ENCODE data around the gene MRPS17.

DNA sequence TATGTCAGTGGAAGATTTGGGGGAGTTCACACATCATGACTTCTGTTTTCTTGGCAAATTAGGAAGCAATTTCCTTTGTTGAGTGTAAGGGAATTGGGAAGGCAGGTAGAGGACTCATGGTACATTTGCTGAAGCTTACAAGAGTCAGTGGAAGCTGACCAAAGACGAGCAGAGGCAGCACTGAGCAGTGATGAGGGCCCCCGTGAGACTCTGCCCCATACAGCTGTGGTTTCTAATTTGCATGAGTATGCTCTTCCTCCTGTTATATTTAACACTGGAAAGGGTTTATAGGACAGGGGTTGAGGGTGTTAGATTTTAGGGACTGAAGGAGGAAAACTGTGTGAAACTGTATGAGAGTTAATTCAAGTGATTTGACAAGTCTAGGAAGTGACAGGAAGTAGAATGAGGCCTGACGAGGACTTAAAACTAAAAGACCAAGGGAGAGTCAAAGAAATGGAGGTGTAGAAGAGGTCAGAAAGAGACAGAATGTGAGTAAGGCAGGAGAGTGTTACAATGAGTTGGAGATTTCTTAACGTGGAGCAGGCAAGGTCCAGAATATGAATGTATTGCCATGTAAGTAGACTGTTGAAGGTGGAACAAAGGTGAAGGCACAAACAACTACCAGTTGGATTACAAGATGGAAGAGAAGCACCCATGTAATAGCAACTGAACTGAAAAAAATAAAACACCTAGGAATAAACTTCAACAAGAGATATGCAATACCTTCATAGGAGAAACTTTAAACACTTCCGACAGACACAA lies 23.5 kb upstream of the MRPS17 start:
- TF ChIP-seq, protein P1, sequence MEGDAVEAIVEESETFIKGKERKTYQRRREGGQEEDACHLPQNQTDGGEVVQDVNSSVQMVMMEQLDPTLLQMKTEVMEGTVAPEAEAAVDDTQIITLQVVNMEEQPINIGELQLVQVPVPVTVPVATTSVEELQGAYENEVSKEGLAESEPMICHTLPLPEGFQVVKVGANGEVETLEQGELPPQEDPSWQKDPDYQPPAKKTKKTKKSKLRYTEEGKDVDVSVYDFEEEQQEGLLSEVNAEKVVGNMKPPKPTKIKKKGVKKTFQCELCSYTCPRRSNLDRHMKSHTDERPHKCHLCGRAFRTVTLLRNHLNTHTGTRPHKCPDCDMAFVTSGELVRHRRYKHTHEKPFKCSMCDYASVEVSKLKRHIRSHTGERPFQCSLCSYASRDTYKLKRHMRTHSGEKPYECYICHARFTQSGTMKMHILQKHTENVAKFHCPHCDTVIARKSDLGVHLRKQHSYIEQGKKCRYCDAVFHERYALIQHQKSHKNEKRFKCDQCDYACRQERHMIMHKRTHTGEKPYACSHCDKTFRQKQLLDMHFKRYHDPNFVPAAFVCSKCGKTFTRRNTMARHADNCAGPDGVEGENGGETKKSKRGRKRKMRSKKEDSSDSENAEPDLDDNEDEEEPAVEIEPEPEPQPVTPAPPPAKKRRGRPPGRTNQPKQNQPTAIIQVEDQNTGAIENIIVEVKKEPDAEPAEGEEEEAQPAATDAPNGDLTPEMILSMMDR (IDR thresholded peaks at IDR 0.05): no peak
- TF ChIP-seq EZH2 (IDR thresholded peaks at IDR 0.05; ENCODE audit: borderline replicate concordance, insufficient read depth, low read depth, low read length, poor library complexity, severe bottlenecking): no peak
